ENCODE data around the gene TTYH2. TPM values are rescaled to one million over a fixed set of nuclear protein-coding genes. Genes with fewer than 3 reads are reported as not detected.

The TTYH2 gene
- total RNA-seq, 4 donors from 2014 or later = 0.51 to 34.8 (median 10.3) TPM

- H3K36me3 ChIP-seq = no peaks in the 10 kb centered on the region
- intact Hi-C loops (cut with DNase I; ENCODE audit: low total_unique reads) = no loop called here
- H3K27ac ChIP-seq = no peak overlapping the region
- H3K4me3 ChIP-seq = no peak overlapping the region
- H3K27me3 ChIP-seq = no peaks in the 10 kb centered on the region
- no peak for DNase-seq
- H3K9me3 ChIP-seq = no peaks in the 10 kb centered on the region
- H3K4me1 ChIP-seq = no peaks in the 10 kb centered on the region
- no peak for TF ChIP-seq POLR2A (IDR thresholded peaks at IDR 0.05)
- no peak for TF ChIP-seq CTCF (IDR thresholded peaks at IDR 0.05)
Observed at GRCh38 chr17:74231928-74232907, 18.8 kb downstream of the TTYH2 start.

GRCh38 chr17:74233937-74234336 lies 20.6 kb downstream of the TTYH2 start:
- TF ChIP-seq POLR2A (IDR thresholded peaks at IDR 0.05) (no peak), CTCF (IDR thresholded peaks at IDR 0.05) (no peak)
- Histone ChIP-seq H3K27me3 (no peaks in the 10 kb centered on the region), H3K4me1 (no peaks in the 10 kb centered on the region), H3K9me3 (no peaks in the 10 kb centered on the region), H3K27ac (no peak overlapping the region), H3K36me3 (no peaks in the 10 kb centered on the region), H3K4me3 (no peak overlapping the region)
- intact Hi-C loops (cut with DNase I; ENCODE audit: low total_unique reads) = no loop called here
- no peak for DNase-seq

DNA sequence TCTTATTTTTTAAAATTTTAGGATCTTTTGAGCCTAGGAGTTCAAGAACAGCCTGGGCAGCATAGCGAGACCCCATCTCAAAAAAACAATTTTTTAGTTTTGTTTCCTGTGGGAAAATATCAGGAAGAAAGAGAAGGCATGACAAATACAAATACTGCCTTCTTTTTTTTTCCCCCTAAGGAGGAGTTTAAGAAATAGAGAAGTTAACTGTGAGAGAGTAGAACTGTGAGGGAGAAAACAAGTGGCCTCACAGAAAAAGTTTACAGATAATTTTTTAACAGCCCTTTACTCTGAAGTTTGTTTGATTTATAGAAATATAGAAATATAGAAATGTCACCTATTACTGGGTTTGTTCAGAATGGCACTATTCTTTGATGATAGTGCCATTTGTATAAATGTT lies 21.1 kb downstream of the TTYH2 start:
- Histone ChIP-seq H3K36me3 (no peaks in the 10 kb centered on the region), H3K27me3 (no peaks in the 10 kb centered on the region), H3K4me3 (no peak overlapping the region), H3K4me1 (no peaks in the 10 kb centered on the region), H3K9me3 (no peaks in the 10 kb centered on the region), H3K27ac (no peak overlapping the region)
- no peak for DNase-seq
- intact Hi-C loops (cut with DNase I; ENCODE audit: low total_unique reads) = no loop called here
- TF ChIP-seq CTCF (IDR thresholded peaks at IDR 0.05) = no peak
- no peak for TF ChIP-seq POLR2A (IDR thresholded peaks at IDR 0.05)

DNA sequence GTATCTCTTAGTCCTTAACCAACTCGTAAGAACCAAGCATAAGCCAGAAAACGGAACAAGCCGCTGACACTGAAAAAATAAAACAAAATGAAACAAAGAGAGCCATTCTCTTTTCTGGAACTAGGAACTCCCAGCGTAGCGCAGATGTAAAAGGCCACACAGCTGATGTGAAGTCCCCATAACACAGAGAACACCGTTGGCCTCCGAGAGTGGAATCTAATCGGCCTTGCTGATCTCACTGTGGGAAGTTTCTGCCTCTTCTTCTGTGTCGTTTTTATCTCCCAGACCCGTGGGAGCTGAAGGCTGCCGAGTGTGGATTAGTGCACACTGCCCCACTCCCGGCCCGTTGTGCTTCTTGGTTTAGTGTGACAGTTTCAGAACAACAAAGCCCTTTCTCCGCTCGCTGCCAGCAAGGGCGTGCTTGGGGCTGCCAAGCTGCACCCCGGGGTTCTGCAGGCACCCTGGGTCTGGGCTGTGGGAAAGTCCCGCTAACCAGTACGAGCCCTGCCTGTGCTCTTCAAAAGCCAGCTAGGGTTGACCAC lies 21.7 kb downstream of the TTYH2 start:
- DNase-seq = no peak
- no peaks in the 10 kb centered on the region for H3K27me3 ChIP-seq
- H3K36me3 ChIP-seq = no peaks in the 10 kb centered on the region
- H3K27ac ChIP-seq = peak overlapping the region in 1 of 2 donors; percentile 5
- intact Hi-C loops (cut with DNase I; ENCODE audit: low total_unique reads) = no loop called here
- H3K4me3 ChIP-seq = no peak overlapping the region
- no peaks in the 10 kb centered on the region for H3K9me3 ChIP-seq
- no peak for TF ChIP-seq POLR2A (IDR thresholded peaks at IDR 0.05)
- no peak for TF ChIP-seq CTCF (IDR thresholded peaks at IDR 0.05)
- H3K4me1 ChIP-seq = no peaks in the 10 kb centered on the region

DNA sequence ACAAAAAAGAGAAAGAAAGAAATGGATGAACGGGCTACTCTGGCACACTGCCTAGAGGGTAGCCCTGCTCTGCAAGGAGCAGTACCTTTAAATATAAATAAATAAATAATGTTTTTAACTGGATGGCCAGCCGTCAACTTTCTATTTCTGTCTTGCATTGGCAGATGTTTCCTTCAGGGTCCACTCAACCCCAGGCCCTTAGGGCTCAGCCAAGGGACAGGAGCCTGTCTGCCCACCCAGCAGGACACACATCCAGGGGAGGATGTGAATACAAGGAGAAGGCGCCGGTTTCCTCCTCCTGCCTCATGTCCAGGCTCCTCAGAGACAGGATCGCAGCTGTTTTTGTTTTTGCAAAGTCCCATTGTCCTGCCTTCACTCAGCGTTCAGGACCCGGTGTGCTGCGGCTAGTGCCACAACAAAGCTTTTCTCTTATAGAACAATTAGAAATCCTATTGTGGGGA lies 22.6 kb downstream of the TTYH2 start:
- H3K9me3 ChIP-seq = no peaks in the 10 kb centered on the region
- intact Hi-C loops (cut with DNase I; ENCODE audit: low total_unique reads) = no loop called here
- H3K27ac ChIP-seq = no peak overlapping the region
- no peak for DNase-seq
- no peaks in the 10 kb centered on the region for H3K27me3 ChIP-seq
- no peak overlapping the region for H3K4me3 ChIP-seq
- TF ChIP-seq POLR2A (IDR thresholded peaks at IDR 0.05) (no peak), CTCF (IDR thresholded peaks at IDR 0.05) (no peak)
- H3K36me3 ChIP-seq = no peaks in the 10 kb centered on the region
- H3K4me1 ChIP-seq = no peaks in the 10 kb centered on the region

All from uterus (tissue), 4 donors.